Tibial artery (tissue), 4 donors: ENCODE data around the gene BABAM2.

Experiments used
- DNase-seq, 2 donors: peaks; one replicate each; pipeline ENCODE4 v3.0.0-alpha.2; 2019
- H3K27ac ChIP-seq, 2 donors: fragments of 200-600 bp; sonication (generic) in 1 of 2; 1 replicate in 1 of 2; 2 replicates in 1 of 2; pipeline ENCODE4 v1.5.1; 2018 to 2019; ENCODE audit warnings: mild to moderate bottlenecking in 1 of 2
- H3K27me3 ChIP-seq, 2 donors: fragments of 200-600 bp; sonication (generic) in 1 of 2; one replicate each; pipeline versions ENCODE4 v1.5.1 to v1.6.0; 2016 to 2019
- H3K36me3 ChIP-seq, 3 donors: fragments of 200-600 bp; sonication (generic) in 2 of 3; one replicate each; pipeline ENCODE4 v1.5.1; 2016 to 2019; ENCODE audit warnings: mild to moderate bottlenecking in 2 of 3
- H3K4me1 ChIP-seq, 4 donors: fragments of 200-600 bp; sonication (generic) in 2 of 4; 1 replicate in 3 of 4; 2 replicates in 1 of 4; pipeline ENCODE4 v1.5.1; 2016 to 2019
- H3K4me3 ChIP-seq, 2 donors: fragments of 200-600 bp; sonication (generic) in 1 of 2; 1 replicate in 1 of 2; 2 replicates in 1 of 2; pipeline ENCODE4 v1.5.1; 2018 to 2019; ENCODE audit warnings: mild to moderate bottlenecking in 2 of 2
- H3K9me3 ChIP-seq, 3 donors: fragments of 200-600 bp; sonication (generic) in 1 of 3; one replicate each; pipeline ENCODE4 v1.5.1; 2016 to 2019
- intact Hi-C: fragments of 100-400 bp; cut with DNase I; formaldehyde crosslinking; loops from one replicate; pipeline ENCODE4 v1.15.0; 2023; ENCODE audit warnings: low total_unique reads
- TF ChIP-seq, protein P1 (sequence below), 2 experiments: fragments of 200-600 bp in 1 of 2; fragments of 450-650 bp in 1 of 2; IDR thresholded peaks; one replicate each; pipeline ENCODE4 v1.5.1; 2017 to 2019; ENCODE audit warnings: antibody characterized with exemption in 2 of 2, mild to moderate bottlenecking in 1 of 2, moderate library complexity in 1 of 2

Gene BABAM2

DNA sequence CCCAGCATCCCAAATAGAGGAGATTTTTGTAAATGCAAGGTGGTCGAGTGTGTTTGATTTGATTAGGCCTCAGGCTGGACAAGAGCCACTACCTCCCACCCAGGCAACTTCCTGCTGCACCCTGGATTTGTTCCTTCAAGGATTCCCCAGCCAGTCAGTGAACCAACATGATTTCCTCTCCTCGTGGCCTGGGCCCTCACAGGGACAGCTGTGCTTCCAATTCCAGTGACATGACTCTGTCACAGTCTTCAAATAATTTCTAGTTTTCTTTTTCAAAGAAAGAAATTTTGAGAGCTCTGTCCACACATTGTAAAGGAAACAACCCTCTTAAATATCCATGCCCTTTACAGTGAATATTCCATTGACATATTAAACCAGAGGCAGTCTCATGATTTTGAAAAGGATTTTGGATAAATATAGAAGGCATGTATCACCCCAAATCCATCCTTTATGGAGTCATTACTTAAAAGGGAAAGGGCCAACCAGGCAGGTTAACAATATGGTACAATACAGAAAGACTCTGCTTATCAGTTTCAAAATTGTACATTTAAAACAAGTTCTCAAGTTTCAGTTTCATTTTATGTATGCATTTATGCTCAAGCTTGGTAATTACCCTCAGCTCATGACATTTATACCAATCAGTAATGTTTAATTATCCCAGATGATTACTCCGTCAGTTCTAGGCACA is 380.8 kb downstream of the BABAM2 start:
- TF ChIP-seq, protein P1, sequence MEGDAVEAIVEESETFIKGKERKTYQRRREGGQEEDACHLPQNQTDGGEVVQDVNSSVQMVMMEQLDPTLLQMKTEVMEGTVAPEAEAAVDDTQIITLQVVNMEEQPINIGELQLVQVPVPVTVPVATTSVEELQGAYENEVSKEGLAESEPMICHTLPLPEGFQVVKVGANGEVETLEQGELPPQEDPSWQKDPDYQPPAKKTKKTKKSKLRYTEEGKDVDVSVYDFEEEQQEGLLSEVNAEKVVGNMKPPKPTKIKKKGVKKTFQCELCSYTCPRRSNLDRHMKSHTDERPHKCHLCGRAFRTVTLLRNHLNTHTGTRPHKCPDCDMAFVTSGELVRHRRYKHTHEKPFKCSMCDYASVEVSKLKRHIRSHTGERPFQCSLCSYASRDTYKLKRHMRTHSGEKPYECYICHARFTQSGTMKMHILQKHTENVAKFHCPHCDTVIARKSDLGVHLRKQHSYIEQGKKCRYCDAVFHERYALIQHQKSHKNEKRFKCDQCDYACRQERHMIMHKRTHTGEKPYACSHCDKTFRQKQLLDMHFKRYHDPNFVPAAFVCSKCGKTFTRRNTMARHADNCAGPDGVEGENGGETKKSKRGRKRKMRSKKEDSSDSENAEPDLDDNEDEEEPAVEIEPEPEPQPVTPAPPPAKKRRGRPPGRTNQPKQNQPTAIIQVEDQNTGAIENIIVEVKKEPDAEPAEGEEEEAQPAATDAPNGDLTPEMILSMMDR (IDR thresholded peaks at IDR 0.05), result no peak
- intact Hi-C loops, result no loop called here
- H3K9me3 ChIP-seq, result no peaks in the 10 kb centered on the region
- H3K36me3 ChIP-seq, result no peaks in the 10 kb centered on the region
- H3K27ac ChIP-seq, result no peak overlapping the region
- H3K27me3 ChIP-seq, result no peaks in the 10 kb centered on the region
- no peak overlapping the region for H3K4me3 ChIP-seq
- DNase-seq, result no peak
- peaks cover 0 to 45% (median 19%) of the 10 kb centered on the region in 4 donors for H3K4me1 ChIP-seq

DNA sequence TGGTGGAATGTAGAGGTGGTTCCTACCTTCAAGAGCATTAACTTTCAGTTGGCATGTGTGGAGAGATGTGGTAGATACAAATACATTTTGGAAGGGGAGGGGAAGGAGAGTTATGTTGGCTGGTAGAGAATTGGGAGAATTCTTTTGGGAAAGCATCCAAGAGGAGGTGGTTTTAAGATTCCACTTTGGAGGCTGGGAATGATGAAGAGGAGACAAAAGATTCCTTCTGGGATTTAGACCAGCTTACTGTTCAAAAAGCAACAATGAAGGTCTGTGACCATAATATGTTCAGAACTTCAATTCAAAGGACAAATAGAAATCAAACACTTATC is 381.4 kb downstream of the BABAM2 start:
- DNase-seq, result no peak
- TF ChIP-seq, protein P1 (IDR thresholded peaks at IDR 0.05), result no peak
- H3K27me3 ChIP-seq, result no peaks in the 10 kb centered on the region
- no peak overlapping the region for H3K4me3 ChIP-seq
- intact Hi-C loops, result no loop called here
- no peaks in the 10 kb centered on the region for H3K36me3 ChIP-seq
- H3K9me3 ChIP-seq, result no peaks in the 10 kb centered on the region
- H3K27ac ChIP-seq, result no peak overlapping the region
- H3K4me1 ChIP-seq, result peaks cover 0 to 50% (median 20%) of the 10 kb centered on the region in 4 donors

DNA sequence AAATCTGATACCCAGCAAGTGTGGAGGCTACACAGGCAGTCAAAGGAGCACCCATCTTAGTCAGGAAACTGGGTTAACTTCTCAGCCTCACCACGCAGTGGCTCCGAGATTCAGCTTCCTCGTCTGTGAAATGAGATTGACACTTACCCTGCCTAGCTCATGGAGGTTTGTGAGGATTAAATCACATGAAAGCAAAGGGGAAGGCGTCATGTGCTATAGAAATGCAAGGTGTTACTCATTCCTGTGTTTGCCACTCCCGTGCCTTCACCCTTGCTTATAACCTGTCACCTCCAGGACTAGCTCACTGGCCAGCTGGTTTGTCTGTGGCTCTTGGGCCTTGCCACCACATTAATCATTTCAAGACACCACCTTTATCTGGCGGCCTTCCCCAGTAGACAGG is 383.2 kb downstream of the BABAM2 start:
- Histone ChIP-seq H3K4me3 (no peak overlapping the region), H3K9me3 (no peaks in the 10 kb centered on the region), H3K27ac (no peak overlapping the region), H3K36me3 (no peaks in the 10 kb centered on the region), H3K27me3 (no peaks in the 10 kb centered on the region), H3K4me1 (peaks cover 0 to 42% (median 20%) of the 10 kb centered on the region in 4 donors)
- no peak for DNase-seq
- intact Hi-C loops, result no loop called here
- TF ChIP-seq, protein P1 (IDR thresholded peaks at IDR 0.05), result no peak

GRCh38 chr2:28274911-28275685 is 384.6 kb downstream of the BABAM2 start:
- H3K4me3 ChIP-seq, result no peak overlapping the region
- H3K4me1 ChIP-seq, result peaks cover 0 to 29% (median 15%) of the 10 kb centered on the region in 4 donors
- no peaks in the 10 kb centered on the region for H3K36me3 ChIP-seq
- intact Hi-C loops, result no loop called here
- TF ChIP-seq, protein P1 (IDR thresholded peaks at IDR 0.05), result no peak
- peak; percentile 41 to 65 for DNase-seq
- H3K27me3 ChIP-seq, result no peaks in the 10 kb centered on the region
- H3K9me3 ChIP-seq, result no peaks in the 10 kb centered on the region
- H3K27ac ChIP-seq, result peak overlapping the region in 1 of 2 donors; percentile 28

- Histone ChIP-seq H3K4me3 (no peak overlapping the region), H3K4me1 (peaks cover 0 to 28% (median 15%) of the 10 kb centered on the region in 4 donors), H3K27ac (peak overlapping the region; percentile 20 to 53), H3K9me3 (no peaks in the 10 kb centered on the region), H3K27me3 (no peaks in the 10 kb centered on the region), H3K36me3 (no peaks in the 10 kb centered on the region)
- no peak for DNase-seq
- intact Hi-C loops, result no loop called here
- TF ChIP-seq, protein P1 (IDR thresholded peaks at IDR 0.05), result no peak
These were observed 385.6 kb downstream of the BABAM2 start for GRCh38 chr2:28276076-28276618.
